Neural progenitor cell (in vitro differentiated cells): ENCODE measurements around the gene RGS7.

ENCODE experiments used
- EZH2 ChIP-seq: fragments of 200-600 bp; sonication (generic); IDR thresholded peaks from 2 replicates; pipeline ENCODE4 v1.6.1; 2017; ENCODE audit warnings: antibody characterized with exemption, mild to moderate bottlenecking, moderate library complexity
- TF ChIP-seq, protein P1 (sequence below): fragments of 200-600 bp; sonication (generic); IDR thresholded peaks from 2 replicates; pipeline ENCODE4 v1.5.1; 2017; ENCODE audit warnings: antibody characterized with exemption, mild to moderate bottlenecking

DNA sequence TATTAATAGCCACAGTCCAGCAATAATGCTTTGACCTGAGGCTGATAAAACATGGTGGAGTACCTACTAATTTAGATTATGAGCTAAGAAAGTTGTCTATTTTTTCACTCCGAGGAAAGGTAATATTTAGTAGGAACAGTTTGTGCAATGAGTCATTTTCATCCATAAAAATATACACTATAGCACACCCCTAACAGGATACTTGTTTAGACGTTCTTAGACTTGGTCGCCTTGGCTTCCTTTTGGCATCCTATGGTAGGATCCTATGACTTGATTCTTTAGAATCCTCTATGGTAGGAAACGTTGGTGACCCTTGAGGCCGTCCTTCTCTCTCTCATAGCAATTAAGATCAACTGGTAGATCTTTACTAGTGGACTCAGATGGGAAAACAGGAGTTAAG is 81.8 kb downstream of the RGS7 start:
- TF ChIP-seq, protein P1, sequence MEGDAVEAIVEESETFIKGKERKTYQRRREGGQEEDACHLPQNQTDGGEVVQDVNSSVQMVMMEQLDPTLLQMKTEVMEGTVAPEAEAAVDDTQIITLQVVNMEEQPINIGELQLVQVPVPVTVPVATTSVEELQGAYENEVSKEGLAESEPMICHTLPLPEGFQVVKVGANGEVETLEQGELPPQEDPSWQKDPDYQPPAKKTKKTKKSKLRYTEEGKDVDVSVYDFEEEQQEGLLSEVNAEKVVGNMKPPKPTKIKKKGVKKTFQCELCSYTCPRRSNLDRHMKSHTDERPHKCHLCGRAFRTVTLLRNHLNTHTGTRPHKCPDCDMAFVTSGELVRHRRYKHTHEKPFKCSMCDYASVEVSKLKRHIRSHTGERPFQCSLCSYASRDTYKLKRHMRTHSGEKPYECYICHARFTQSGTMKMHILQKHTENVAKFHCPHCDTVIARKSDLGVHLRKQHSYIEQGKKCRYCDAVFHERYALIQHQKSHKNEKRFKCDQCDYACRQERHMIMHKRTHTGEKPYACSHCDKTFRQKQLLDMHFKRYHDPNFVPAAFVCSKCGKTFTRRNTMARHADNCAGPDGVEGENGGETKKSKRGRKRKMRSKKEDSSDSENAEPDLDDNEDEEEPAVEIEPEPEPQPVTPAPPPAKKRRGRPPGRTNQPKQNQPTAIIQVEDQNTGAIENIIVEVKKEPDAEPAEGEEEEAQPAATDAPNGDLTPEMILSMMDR = no peak
- TF ChIP-seq EZH2 = no peak
